Activated T-cell treated with anti-CD3 and anti-CD28 coated beads for 4 hours (primary cell): ENCODE data around the gene VAV2.

Experiments
- DNase-seq: peaks from one replicate; pipeline ENCODE4 v3.0.0-alpha.2; 2020

VAV2 gene

DNA sequence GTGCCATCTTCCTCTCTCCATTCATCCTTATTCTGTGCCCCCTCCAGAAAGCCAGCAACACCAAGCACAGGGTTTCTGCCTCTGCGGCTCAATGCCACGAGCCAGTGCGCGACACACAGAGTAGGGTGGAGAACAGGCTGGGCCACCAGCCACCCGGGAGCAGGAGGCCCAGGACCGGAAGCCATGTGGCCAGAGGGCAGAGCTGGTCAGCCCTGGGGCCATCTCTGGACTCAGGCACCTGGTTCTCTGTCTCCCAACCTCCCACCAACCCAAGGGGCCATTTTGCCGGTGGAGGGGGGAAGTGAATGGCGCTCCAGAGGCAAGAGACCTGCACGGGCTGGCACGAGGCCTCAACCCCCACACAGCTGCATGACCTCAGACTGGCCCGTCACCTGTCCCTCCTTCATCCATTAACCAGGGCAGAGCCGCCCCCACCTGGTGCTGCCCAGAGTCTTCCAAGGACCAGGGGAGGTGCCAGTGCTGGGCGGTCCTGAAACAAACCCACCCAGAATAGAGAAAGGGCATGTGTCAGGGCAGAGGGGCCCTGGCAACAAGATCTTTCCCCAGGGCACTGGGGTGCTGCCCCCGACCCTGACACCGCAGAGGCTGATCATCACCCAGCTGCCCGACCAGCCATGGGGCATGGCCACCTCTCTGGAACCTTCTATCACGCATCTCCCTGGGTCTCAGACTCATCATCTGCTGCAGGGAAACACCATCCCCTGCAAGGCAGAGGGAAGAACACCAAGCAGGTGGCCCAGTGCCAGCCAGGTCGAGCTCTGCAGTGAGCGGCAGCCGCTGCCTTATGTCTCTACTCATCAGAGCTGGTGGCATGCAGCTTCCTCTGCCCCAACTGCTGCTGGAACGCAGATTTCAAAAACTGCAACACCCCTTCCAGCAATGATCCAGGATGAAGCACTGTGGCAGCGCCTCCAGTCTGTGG, 11.9 kb downstream of the VAV2 start:
- no peak for DNase-seq

- no peak for DNase-seq
Measured at GRCh38 chr9:133979273-133979920, 12.7 kb downstream of the VAV2 start.

DNA sequence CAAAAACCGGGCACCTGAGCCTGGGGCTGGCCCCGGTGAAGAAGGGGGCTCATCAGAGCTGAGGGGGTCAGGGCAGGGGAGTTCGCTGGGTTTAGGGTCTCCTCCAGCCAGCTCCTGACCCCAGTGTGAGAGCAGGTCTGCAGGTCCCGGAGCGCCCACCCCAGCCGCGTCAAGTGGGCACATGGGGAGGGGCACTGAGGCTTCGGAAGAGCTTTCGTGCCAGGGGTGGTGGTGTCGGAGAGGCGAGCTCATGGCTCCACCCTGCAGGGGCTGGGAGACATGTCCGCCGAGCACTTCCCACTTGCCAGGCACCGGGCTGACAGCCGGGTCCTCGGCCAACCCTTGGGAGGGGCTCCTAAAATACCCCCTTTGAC, 13.2 kb downstream of the VAV2 start:
- no peak for DNase-seq

DNA sequence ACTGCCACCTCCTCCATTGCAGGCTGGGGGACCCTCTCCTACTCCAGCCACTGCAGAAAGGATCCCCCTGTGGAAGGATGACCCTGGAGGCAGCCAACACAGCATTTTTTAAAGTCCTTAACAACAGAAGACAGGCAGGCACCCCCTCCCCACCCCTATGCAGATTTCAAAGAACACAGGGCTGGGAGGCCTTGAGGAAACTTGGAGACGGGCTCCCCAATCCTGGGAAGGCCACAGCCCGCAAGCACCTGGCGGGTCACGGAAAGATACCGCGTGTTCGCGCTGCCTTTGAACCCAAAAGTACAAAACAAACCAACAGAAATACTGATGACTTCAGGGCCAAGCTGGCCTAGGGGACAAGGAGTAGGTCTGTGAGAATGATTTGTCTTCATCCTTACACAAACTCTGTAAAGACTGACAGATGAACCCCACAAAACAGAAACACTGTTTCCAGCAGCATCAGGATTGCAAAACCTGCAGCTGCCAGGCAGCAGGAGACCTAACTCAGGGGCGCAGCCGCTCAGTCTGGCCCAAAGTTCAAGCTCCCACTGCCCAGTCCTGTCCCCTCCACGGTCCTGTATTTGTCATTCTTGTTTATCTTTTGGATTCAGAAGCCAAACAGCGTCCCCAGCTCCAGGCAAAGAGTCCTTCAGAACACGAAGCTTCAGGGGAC, 13.8 kb downstream of the VAV2 start:
- no peak for DNase-seq

- DNase-seq: no peak
Measured at GRCh38 chr9:133977421-133978201, 14.5 kb downstream of the VAV2 start.

DNA sequence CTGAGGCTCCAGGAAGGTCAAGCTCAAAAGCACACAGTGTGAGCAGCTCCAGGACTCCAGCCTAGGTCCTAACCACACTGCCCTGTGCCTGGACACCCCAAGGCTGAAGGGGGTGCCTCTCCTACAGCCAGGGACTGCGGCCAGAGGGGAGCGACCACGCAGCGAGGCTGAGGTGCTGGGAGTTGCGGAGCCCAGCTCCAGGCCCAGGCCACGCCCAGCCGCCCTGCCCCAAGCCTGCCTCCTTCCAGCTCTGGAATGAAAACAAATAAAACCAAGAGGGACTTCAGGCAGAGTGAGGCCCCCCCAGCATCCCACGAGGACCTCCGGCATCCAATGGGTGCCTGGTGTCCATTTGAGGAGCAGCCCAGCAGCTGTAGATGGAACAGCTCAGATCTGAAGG, 15.2 kb downstream of the VAV2 start:
- no peak for DNase-seq

GRCh38 chr9:133976191-133976861, 15.8 kb downstream of the VAV2 start:
- no peak for DNase-seq

DNA sequence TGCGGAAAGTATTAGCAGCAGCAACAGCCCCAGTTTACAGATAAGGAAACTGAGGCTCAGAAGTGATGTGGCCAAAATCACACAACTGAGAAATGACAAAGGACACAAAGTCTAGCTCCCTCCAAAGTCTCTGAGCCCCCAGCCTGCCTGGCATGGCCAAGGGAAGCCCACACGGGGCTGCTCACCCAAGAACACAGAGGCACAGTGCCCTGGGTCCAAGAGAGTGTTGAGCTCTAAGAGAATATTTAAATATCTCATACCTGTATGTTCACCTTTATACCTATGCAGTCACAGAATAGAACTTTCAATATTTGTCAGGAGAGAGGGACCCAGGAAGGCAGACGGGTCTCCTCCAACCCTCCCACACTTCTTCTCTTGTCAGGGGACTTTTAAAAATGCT, 16.6 kb downstream of the VAV2 start:
- DNase-seq: no peak

DNA sequence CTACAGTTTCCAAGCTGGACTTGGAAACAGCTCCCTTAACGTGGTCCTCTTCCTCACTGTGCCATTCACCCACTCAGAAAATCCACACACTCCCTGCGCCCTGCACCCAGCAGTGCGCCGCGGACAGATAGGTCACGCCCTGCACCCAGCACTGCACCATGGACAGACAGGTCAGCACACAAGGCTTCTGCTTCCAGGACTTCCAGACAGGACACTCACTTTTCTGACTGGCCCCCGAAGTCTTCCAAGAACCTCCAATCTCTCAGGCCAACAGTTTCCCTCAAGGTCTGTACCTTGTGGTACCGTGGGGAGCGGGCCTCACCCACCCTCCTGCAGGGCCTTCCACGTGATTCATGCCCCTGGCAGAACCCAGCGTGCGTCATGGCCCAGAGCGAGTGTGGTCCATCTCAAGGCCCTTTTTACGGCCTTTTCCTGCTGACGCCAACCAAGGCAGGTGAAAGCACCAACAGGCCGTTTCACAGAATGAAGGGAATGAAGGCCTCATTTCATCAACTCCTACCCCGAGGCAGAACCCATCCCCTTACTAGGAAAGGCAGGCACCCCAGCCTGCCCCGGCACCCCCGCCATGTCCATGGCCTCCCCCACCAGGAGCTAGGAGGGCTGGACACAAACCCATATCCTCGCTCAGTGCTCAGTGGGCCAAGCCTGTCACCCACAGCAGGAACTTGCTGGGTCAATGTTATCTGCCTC, 17.3 kb downstream of the VAV2 start:
- no peak for DNase-seq

DNA sequence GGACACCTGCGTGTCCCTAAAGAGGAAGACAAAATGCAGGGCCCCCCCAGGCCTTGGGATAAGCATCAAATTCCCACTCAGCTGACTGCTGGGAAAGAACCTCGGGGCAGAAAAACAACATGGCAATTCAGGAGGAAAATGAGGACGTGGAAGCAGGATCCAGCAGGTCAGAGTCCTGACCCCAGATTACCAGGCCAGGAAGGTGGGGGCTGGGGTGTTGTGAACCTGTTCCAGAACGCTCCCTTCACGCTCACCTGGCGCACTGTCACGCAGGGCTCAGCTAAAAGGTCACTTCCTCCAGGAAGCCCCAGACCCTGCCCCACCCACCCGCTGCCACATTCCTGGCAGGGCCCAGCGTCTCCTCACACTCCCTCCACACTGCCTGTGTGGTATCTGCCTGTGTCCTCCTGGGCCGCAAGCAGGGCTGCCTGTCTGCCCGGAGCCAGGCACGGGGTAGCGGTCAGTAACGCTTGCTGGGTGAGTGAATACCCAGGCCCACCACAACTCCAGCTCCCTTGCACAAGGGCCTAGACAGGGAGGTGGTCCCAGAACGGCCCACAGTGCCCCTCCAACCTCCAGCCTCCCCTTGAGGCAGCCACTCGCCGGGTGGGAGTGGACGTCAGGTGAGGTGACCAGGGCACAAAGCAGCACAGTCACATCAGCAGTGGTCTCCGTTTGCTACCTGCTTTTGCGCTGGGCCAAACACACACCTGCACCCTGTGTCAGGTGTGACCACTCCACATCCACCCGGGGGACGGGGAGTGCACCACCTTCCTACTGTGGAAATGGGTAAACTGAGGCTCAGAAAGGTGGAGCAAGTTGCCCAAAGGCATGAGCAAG, 18.1 kb downstream of the VAV2 start:
- DNase-seq: no peak

- no peak for DNase-seq
Measured at GRCh38 chr9:133973111-133973790, 18.9 kb downstream of the VAV2 start.

DNA sequence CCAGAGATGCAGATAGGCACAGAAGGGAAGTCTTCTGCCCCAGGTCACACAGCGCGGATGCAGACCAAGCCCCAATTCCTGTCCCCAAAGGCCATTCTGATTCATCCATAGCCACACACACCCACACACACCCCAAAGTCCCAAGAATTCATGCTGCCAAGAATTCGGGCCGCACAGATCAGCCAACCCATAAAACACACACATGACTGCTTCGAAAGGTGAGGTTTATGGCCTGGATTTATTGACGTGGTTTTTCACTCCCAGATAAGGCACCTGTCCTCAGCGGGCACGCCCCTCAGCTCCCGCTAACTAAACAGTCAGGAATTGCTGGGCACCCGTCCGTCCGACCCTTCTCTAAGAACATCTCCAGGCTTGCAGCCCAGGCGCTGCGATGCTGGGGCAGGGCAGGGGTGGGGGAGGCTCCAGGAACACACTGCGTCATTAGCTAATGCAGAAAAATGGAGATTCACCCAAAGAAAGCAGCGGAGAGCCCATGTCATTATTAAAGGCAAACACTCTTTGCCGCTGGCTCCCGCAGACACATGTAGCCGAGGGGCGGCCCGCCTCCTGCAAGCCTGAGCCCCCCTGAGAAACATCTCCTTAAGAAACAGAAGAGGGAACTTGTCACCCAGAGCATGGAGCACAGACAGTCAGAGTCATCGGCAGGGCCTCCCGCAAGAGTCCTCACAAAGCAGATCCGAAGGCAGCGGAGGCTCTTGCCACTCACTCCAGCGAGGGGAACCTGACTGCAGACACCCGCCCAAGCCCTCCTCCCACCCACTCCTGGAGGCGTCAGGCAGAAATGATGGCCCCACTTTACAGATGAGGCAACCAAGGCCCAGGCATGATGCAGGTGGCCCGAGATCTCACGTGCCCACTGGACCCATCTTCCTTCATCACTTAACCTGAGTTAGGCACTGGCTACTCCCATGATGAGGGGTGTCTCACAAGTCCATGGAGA, 19.9 kb downstream of the VAV2 start:
- DNase-seq: no peak

GRCh38 chr9:133971121-133971951, 20.8 kb downstream of the VAV2 start:
- DNase-seq: no peak

DNA sequence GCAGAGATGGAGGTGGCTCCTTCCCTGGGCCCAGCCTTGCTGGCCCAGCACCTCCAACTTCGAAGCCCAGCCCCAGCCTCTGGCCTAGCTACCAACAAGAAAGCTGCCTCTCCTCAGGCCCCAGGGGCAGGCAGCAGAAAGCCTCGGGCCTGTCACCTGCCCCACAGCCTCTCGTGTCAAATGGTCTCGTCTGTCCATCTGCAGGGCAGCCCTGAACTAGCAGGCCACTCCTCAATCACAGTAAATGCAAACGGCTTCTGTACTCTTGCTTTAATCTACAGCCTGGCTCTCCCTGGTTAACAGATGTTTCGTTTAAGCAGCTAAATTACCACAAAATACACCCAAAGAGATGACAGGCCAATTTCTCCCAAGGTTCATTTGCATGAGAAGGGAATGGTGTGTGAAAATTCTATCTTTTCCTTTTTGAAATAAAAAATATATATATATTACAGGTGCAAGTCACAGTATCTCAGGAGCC, 21.5 kb downstream of the VAV2 start:
- no peak for DNase-seq

DNA sequence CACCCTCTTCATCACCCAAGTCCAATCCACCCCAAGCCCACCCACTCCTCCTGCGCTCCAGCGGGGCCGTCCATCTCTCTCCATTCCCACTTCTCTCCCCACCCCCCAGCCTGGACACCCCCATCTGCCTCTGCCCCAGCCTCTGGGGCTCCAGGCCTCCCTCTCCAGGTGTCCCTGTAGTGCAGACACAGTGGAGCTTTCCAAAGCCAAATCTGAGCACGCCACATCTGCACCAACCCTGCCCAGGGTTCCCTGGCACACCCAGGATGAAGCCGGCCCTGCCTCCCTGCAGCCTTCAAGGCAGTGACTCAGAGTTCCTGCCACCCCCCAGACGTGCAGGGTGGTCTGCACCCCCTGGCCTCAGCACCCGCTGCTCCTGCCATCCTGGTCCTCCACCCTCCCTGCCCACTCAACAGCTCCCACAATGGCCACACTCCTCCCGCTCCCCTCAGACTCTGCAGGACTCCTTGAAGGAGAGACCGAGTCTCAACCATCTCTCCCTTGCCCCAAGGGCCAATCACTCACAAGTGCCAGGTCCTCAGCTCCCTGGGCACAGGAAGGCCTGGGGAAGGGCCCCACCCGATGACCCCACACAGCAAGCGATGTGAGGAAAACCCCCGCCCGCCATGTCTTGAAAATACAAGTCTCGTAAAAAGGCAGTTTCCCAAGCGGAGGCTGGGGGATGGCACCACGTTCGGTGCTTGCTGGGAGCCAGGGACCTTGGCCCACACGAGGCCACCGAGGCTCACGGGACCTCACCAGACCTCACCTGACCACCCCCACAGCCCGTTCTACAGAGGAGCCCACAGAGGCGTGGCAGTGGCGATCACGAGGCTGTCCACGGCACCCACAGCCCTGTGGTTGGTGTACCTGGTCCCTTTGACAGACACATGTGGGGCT, 22.2 kb downstream of the VAV2 start:
- DNase-seq: no peak

GRCh38 chr9:133968966-133969617, 23.0 kb downstream of the VAV2 start:
- DNase-seq: no peak
